Stimulated activated CD8-positive, alpha-beta memory T cell treated with anti-CD3 and anti-CD28 coated beads, Interleukin-7, amount 100 ng/mL, for 48 hours (primary cell): ENCODE results near the gene CYTH2.
"Not testable (repeated sequence)": the region's sequence is repeated elsewhere in the genome, so short reads cannot be mapped to it uniquely, and the experiment has no call there.

ENCODE experiments used
- DNase-seq, 2 donors: peaks; one replicate each; pipeline ENCODE4 v3.0.0-alpha.2; 2020; ENCODE audit warnings: low read depth in 1 of 2; ENCODE audit errors: extremely low read depth in 1 of 2

The CYTH2 gene

DNA sequence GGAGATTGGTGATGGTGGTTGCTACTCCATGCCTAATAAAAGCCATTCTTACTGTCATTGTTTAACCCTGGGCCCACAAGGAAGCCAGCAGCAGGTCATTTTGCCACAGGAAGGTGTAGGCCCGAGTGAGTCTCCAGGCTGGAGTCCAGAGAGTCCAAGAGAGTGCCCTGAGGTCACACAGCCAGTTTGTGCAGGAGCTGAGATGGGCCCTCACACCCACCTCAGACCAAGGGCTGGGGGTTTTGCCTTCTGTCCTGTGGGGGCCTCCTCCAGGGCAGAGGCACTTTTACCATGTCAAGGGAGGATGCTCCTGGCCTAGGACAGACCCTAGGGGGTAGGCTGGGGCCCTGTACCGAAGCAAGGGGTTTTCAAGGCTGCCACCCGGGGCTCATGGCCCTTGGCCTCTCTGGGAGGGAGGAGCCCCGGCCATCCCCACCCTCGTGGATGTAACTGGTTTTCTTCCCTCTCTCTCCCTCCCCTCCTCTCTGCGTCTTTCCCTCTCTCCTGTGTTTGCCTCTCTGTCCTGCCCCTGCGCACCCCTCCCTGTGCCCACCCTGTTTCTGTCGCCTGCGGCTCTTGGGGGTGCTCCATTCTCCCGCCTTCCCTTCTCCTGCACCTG is 8.0 kb downstream of the CYTH2 start:
- DNase-seq, result no peak

DNA sequence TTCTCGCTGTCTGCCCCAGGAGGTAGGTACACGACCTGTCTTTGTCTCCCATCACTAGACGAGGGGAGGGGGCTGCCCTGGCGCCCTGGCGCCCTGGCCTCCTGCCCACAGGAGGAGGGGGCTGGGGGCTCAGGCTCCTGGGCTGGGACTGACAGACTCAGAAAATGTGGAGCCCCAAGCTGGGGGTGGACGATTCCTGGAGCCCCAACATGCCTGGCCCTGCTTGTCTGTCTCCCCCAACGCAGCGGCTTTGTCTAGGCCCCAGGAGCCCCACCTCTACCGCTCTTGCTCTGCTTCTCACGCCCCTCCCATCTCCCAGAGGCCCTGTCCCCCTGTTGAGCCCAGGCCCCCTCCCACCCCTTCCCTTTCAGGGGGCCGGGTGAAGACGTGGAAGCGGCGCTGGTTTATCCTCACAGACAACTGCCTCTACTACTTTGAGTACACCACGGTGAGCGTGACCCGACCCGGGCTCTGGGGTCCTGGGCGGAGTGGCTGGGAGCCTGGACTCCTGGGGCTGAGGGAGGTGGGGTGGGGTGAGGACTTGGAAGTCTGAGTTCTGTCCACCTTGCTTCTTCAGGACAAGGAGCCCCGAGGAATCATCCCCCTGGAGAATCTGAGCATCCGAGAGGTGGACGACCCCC is 8.6 kb downstream of the CYTH2 start:
- no peak for DNase-seq

DNA sequence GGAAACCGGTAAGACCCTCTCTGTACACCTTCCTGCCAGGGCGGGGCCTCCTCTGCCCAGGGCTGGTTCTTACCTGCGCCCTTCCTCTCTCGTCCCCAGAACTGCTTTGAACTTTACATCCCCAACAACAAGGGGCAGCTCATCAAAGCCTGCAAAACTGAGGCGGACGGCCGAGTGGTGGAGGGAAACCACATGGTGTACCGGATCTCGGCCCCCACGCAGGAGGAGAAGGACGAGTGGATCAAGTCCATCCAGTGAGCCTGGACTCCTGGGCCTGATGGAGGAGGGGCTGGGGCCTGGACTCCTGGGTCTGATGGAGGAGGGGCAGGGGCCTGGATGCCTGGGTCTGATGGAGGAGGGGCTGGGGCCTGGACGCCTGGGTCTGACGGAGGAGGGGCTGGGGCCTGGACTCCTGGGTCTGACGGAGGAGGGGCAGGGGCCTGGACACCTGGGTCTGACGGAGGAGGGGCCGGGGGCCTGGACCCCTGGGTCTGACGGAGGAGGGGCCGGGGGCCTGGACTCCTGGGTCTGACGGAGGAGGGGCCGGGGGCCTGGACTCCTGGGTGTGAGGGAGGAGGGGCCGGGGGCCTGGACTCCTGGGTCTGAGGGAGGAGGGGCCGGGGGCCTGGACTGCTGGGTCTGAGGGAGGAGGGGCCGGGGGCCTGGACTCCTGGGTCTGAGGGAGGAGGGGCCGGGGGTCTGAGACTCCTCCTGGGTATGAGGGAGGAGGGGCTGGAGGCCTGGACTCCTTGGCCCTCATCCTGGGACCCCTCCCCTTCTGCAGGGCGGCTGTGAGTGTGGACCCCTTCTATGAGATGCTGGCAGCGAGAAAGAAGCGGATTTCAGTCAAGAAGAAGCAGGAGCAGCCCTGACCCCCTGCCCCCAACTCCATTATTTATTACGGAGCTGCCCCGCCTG is 9.4 kb downstream of the CYTH2 start:
- DNase-seq, result no peak

DNA sequence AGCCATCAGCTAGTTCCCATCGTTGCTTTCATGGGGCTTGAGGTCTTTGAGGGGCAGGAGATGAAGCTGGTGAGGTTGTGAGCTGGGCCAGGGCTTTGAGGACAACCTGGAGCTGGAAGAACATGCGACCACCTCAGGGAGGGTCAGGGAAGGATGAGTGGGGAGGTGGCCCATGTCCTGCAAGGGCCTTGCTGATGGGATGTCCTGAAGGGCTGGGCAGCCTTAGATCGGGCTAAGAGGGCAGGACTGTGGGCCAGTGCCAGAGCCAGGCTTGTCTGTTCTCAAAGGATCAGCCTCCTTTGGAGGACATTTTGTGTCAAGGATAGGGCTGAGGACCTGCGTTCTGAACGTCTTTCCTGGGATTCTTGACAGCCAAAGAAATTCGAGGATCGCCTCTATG is 10.5 kb downstream of the CYTH2 start:
- DNase-seq, result no peak

DNA sequence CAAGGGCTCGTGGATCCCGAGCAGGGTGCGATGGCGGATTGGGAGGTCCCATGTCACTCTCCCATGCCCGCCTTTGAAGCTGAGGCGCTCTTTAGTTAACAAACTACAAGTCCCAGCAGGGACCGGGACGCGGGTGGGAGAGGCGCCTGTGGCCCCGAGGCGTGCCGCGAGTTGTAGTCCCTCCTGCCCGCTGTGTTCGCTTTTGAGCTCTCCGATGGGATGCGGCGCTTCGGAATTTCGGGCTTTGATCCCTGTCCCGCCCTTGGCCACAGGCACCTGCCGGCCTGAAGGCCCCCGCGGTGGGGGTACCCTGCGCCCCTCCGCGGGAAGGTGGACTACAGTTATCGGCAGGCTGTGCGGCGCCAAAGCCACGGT is 11.0 kb downstream of the CYTH2 start:
- DNase-seq, result no peak

DNA sequence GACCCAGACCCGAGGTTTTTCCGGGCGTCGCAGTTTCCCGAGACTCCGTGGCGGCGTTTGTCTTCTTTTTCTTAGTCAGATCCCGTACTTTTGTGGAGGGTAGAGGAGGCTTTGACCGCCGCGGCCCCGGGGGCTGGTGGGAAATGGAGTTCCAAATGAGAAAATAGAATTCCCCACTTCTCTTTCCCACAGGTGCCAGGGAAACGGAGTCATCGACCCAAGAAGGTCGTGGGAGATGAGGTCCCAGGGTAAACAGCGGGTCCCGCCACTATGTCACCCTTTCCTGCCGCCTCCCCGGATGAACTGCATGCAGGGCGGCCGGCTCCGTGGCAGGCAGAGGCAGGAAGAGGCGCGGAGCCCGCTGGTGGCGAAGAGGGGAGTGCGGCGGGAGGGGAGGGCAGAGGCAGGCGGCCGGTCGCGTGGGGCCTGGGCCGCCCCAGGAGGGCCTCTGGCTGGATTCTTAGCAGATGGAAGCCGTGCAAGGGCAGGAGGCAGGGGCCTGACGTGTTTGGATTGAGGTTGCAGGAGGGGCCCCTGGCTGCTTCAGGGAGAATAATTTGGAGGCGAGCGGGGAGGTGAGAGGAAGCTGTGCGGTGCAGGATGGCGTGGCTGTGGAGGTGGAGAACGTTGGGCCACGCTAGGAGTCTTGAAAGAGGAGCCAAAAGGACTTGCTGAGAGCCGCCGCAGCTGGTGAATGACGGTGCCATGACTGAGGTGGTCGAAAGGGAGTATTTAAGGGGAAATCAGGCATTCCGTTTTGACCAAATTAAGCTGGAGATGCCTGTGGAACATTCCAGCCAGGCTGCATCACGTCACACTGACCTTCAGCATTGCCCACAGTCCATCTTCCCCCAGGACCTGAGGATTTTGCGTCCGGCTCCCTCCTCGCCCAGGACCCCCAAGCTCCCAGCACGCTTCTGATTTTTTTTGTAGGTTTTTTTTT is 11.7 kb downstream of the CYTH2 start:
- DNase-seq, result no peak

DNA sequence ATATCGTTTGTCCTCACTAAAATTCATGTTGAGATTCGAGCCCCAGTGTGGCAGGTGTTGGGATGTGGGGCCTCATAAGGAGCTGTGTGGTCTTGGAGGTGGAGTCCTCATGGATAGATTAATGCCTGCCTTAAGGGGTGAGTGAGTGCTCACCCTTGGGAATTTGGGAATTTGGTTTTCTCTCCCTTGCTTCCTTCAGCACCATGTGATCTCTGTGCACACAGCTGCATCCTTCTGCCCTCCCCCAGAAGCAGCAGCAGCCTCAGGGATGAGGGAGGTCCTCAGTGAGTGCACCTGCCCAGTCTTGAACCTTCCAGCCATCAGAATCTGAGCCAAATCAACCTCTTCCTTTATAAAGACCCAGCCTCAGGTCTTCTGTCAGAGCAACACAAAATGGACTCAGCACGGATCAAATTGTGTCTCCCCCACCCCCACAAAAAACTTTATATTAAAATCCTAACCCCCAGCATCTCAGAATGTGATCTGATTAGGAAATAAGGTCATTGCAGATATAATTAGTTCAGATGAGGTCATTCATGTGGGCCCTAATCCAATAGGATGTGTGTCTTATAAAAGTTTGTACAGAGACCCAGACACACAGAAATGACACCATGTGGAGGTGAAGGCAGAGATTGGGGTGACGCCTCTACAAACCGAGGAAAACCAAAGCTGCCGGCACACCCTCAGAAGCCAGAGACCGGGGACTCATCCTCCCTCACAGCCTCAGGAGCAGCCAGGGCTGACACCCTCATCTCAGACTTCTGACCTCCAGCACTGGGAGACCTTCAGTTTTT is 12.9 kb downstream of the CYTH2 start:
- DNase-seq, result no peak

DNA sequence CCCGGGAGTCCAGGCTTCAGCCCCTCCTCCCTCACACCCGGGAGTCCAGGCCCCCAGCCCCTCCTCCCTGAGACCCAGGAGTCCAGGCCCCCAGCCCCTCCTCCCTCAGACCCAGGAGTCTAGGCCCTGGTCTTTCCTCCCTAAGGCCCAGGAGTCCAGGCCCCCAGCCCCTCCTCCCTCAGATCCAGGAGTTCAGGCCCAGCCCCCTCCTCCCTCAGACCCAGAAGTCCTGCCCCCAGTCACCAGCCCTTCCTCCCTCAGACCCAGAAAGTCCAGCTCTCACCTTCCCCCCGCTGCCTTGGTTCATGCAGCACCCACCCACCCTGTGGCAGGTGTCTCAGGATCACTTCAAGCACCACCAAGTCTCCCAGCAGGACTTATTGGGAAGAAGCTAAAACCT is 14.1 kb downstream of the CYTH2 start:
- no peak for DNase-seq

DNA sequence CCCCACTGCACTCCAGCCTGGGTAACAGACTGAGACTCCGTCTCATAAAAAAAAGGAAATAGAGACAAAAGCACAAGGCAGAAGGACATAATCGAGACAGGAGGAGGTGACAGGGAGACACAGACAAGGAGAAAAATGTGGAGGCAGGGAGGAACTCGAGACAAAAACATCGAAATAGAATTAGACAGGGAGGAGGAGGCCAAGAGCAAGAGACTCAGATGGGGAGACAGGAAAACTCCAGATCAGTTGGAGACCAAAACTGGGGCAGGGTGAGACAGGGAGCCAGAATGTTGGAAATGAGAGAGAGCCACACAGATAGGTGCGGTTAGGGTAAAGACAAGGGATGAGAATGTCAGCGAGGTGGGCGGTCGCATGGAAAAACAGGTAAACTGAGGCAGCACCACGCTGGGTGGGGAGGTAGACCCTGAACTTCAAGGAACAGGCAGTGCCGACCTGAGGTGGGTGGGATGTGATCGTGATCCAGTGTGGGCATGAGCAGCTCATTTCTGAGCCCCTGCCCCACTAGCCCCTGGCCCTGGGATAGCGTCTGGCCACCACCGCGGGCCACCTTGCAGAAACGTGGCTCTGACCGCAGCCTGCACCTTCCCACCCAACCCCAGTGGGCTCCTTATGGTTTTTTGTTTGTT is 15.2 kb downstream of the CYTH2 start:
- no peak for DNase-seq

DNA sequence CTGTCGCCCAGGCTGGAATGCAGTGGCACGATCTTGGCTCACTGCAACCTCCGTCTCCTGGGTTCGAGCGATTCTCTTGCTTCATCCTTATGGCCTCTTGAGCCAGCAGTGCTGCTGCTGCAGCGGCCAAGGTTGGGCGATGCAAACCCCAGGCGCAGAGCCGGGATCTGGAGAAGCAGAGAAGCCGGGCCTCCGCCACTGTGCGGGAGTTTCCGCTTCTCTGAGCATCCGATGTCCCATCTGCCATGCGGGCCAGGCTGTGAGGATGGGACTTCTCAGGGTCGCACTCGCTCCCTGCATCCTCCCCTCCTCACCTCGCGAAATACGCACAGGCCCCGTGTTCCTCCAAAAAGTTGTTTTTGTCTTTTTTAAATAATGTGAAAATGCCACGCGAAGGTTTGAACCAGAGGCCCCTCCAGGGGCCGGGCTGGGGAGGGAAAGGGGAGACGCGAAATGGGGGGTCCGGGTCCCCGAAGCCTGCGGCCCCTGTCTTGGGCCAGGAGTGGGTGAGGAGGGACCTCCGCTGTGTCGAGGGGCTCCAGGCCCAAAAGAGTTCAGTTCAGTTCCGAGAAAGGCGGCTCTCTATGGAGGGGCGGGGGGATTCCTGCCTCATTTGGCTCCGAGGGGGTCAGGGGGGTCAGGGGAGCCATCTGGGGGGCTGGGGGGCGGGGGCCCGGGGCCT is 15.9 kb downstream of the CYTH2 start:
- DNase-seq, result no peak

DNA sequence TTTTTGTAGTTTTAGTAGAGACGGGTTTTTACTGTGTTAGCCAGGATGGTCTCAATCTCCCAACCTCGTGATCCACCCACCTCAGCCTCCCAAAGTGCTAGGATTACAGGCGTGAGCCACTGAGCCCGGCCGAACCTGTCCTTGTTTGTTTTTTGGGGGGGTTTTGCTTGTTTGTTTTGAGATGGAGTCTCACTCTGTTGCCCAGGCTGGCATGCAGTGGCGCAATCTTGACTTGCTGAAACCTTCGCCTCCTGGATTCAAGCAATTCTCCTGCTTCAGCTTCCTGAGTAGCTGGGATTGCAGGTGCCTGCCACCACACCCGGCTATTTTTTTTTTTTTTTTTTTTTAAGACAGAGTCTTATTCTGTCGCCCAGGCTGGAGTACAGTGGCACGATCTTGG is 17.5 kb downstream of the CYTH2 start:
- not testable (repeated sequence) for DNase-seq

DNA sequence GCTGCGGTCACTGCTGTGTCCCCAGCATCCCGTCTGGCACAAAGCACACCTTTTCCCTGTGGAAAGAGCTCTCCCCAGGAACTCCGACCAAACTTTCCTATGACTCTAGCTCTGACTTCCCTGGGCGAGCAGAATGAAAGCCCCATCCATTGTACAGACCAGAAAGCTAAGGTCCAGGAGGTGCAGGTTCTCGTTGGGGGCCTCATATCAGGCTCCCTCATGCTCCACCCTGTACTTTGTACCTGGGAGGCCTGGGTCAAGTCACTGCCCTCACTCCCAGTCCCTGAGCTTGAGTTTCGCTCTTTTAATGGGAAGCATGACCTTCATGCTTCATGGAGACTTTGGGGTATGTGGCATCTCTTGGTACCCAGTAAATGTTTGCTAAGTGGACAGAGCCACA is 18.4 kb downstream of the CYTH2 start:
- no peak for DNase-seq

DNA sequence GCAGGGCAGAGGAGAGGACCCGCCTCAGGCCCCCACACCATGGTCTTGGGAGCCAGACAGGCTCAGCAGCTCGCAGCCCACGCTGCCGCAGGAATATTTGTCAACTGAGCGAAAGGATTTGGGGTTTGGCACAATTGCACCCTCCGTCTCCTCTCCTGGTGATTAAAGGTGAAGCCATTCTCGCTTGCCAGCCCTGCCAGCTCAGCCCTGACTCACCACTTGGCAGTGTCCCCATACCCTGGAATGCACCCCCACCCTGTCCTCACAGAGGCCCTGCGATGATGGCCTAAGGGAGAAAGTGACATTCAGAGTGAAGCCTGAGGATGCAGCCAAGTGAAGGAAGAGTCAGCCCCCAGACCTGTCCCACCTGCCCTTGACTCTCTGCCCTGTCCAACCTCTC is 18.8 kb downstream of the CYTH2 start:
- no peak for DNase-seq

DNA sequence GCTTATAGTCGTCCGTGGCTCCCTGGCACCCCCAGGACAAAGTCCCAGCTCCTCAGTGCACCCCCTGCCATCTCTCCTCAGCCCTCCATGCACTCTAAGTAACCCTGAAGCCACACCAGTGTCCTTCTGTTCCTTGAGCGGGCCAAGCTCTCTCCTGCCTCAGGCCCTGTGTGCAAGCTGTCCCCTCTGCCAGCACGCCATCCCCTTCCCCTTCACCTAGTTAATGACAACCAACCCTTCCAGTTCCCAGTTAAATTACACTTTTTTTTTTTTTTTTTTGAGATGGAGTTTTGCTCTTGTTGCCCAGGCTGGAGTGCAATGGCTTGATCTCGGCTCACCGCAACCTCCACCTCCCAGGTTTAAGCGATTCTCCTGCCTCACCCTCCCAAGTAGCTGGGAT is 19.3 kb downstream of the CYTH2 start:
- not testable (repeated sequence) for DNase-seq

DNA sequence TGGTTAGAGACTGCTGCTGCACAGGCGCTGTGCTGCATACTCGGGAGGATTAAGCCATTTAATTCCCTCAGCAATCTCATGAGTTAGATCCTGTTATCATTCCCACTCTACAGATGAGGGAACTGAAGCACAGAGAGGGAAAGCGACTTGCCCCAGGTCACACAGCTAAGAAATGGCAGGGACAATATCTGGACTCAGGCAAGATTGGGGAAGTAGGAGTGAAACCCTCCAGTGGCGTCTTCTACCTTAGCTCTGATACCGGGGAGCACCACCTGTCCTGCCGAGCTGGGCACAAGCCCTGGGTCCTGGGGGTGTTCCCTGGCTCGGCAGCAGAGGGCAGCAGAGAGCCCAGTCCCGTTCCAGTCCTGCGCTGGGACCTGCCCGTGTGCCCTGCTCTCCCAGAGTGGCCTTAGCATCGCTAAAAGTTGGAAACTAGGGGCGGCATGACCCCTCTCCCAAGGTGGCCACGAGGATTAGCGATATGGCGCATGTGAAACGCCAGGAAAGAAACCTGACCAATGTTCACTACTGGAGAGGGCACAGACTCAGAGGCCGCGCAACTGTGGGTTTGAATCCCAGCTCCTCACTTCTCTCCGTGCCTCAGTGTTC is 20.5 kb downstream of the CYTH2 start:
- DNase-seq, result peak in 1 of 2 donors; percentile 68

DNA sequence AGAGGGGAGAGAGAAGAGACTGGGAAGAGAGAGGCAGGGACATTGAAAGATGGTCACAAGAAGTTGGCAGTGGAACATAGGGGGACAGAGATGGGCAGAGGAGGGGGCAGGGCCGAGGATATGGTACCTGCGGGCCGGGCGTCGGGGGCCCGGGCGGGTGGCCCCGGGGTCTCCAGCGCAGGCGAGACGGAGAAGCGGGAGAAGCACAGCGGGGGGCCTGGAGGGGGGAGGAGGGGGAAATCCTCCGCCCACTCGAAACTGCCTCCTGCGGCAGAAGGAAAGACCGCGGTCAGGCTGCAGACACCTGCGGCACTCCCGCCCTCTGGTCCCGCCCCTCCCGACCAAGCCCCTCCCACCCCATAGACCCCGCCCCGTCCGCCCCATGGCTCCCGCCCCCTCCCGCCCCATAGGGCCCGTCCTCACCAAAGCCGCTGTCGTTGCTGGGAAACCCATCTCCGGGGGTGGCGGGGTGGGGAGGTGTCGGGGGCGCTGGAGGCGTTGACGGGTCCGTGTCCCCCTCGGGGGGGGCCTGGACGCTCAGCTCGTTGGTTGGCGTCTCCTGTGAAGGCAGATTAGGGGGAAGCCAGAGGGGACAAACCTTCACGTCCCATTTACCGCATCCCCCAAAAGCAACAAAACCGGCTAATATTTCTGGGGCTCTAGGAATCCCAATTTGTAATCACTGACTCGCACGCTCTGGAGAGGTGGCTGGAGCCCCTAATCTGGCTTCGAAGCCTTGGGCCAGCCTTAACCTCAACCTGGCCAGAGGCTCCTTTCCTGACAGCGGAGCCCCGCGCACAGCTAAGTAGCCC is 22.0 kb downstream of the CYTH2 start:
- DNase-seq, result no peak

DNA sequence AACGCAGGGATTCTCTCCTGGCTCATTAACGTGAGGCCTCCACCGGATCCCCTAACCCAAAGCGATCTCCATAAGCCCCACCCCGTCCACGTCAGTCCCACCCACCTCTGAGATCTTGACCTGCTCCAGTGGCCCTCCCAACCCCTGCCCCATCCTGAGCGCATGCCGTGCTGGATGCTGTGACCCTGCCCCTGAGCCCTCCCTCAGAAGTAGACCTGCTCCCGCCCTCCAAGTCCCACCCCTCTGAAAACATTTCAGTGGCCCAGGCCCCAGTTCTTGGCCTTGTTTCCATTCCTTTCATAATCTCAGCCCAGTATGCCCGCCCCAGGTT is 22.6 kb downstream of the CYTH2 start:
- no peak for DNase-seq
